Measurements from ENCODE around the gene PTGR1.
A peak's percentile ranks its signal among the peaks of the same experiment; 100 is the strongest.
"Not testable (repeated sequence)": the region's sequence is repeated elsewhere in the genome, so short reads cannot be mapped to it uniquely, and the experiment has no call there.

Gene PTGR1

GRCh38 chr9:111599092-111599954, at the start of gene PTGR1:
Gene PTGR1, minus strand, starts transcription at chr9:111599647. Its CDS starts 2,225 bp downstream, at chr9:111597422.
- DNase-seq: peak; percentile 60

DNA sequence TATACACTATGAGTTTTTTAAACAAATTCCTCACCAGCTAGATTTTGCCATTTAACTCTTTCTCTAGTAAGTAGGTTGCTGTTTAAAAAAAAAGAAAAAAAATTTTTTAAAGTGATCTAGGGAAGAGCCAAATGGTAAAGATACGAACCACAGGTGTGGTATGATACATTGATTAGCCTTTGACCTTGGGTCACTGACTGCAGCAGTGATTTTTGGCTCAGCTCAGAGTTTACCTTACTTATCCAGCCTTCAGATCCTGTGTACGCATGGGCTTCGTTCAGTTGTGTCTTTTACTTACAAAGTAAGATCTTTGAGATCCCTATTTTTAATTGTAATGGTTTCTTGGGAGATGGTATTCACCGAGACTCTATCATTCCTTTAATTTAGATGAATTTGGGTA, 49.6 kb upstream of the PTGR1 start:
- no peak for DNase-seq

- DNase-seq: no peak
Observed at GRCh38 chr9:111648066-111648465, 48.6 kb upstream of the PTGR1 start.

DNA sequence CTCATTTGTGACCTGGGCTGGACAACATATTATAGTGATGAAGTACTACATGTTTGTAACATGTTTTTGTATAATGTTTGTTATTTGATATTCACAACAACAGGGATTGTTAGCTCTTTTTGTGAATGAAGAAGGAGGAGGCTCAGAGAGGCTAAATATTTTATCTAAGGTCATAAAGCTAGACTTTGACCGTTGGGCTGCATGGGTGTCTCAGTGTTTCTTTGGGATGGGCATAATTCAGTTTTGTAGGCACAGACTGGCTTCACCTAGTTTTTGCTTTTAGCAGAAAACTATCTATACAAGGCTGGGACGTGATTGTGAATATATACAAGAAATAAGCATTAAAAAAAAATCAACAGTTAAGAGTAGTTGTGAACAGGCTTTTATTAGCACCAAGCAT, 47.0 kb upstream of the PTGR1 start:
- DNase-seq: no peak

DNA sequence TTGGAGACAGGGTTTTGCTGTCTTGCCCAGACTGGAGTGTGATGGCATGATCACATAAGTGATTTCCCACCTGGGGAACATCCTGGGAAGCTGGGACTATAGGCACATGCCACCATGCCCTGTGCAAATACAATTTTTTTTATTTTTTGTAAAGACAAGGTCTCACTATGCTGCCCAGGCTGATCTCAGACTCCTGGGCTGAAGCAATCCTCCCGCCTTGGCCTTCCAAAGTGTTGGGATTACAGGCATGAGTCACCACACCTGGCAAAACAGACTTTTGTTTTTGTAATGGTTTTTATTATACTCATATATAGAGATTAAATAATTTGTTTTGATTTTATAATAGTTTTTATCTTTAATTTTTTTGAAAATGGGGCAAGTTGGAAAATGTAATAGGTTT, 46.4 kb upstream of the PTGR1 start:
- no peak for DNase-seq

DNA sequence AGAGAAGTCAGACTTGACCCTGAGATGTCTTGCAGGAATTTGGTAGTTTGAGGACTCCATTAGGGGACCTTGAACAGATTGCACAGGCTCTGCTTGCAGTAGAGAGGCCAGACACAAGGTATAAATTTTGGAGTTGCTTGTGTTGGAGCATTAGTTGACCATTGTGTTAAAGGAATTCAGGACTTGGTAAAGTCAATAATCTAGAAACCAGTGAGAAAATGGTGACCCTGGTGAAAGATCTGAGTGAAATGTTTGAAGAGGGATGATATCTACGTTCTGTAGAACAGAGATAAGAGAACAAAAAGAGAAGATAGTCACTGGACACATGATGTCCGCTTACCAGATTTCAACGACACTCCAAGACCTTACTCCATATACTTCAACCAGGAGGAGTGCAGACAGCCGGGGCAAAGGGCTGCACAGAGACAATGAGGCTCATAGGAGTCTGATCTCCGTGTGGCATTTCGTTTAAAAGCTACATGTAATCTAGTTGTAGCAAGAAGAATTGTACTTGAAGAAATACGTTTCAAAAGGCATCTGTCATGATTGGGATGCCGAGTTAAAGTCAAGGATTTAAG, 44.8 kb upstream of the PTGR1 start:
- DNase-seq: no peak

GRCh38 chr9:111637421-111637950, 38.0 kb upstream of the PTGR1 start:
- DNase-seq: no peak

DNA sequence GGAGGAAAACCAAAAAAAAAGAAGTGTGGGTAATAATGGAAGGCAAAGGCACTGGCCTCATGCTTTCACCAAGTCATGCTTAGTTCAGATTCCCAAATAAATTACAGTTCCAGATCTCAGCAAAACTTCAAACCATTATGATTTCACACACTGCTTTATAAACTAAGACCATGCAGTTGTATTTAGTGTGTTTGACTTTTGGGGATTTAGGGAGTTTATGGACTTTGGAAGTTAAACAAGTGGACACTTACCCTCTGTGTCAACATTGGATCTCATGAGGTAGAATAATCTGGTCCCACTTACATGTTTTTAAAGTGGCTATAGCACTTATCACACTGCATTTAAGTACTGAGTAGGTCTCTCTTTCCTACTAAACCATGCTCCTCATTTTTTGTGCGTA, 35.4 kb upstream of the PTGR1 start:
- DNase-seq: no peak

- no peak for DNase-seq
Observed at GRCh38 chr9:111633389-111633736, 33.9 kb upstream of the PTGR1 start.

- DNase-seq: no peak
Observed at GRCh38 chr9:111632695-111633388, 33.4 kb upstream of the PTGR1 start.

DNA sequence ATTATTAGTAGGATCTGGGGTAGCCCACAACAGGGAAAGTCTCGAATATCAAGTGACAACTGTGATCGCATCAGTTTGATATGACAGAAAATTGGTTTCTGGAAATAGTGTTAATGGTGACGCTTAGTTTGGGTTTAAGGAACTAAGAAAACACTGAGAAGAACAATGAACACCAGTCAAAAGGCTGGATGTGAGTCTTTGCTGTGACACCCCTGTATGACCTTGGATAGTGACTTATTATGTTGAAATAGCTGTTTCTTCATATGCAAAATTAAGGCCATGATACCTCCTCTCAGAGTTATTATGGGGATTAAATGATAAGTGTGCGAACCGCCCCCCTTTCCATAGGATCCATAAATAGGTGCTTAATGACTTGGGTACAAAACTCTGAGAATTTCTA, 32.6 kb upstream of the PTGR1 start:
- DNase-seq: peak; percentile 28

DNA sequence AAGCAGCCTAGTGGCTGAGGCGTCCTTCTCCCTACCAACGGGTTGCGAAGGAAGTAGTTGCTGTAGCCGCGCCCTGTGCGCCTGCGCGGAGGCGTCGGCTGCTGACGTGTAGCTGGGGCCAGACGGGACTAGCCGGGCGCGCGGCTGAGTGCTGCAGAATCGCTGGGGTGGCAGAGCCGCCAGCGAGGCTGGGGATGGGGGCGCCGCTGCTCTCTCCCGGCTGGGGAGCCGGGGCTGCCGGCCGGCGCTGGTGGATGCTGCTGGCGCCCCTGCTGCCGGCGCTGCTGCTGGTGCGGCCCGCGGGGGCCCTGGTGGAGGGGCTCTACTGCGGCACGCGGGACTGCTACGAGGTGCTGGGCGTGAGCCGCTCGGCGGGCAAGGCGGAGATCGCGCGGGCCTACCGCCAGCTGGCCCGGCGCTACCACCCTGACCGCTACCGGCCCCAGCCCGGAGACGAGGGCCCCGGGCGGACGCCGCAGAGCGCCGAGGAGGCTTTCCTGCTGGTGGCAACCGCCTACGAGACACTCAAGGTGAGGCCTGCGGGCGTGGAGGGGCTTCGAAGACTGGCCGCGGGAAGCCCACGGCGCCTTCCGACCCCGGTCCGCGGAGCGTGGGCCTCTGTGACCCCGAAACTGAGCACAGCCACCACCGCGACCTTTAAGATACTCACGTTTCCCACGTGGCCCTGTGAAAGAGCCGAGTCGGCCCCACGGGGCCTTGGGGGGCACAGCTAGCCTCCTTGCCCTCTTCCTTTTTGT, 31.9 kb upstream of the PTGR1 start, which contains the start of gene DNAJC25:
DNAJC25 (plus strand) TSS at position 121 of the 758 bp plus-strand sequence; CDS start at position 195, 74 bp downstream.
- DNase-seq: peak; percentile 98

GRCh38 chr9:111630964-111631213, 31.4 kb upstream of the PTGR1 start:
- no peak for DNase-seq

GRCh38 chr9:111630182-111630963, 30.9 kb upstream of the PTGR1 start:
- no peak for DNase-seq

DNA sequence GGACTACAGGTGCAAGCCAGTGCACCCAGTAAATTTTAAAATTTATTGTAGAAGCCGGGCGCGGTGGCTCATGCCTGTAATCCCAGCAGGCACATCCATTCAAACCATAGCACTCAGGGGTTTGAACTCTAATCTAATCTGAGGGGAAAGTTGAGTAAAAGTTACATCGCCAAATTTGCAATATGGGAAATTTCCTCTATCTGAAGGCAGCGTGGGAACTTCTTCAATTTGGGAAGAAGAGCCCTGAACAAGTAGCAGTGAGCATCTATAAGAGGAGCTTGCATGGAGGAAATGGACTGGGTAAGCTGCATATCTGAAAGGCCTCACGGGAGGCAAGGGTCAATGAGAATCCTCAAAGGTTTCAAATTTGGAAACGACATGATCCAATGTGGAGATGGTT, 29.0 kb upstream of the PTGR1 start:
- no peak for DNase-seq

- DNase-seq: no peak
Observed at GRCh38 chr9:111627260-111627963, 28.0 kb upstream of the PTGR1 start.

DNA sequence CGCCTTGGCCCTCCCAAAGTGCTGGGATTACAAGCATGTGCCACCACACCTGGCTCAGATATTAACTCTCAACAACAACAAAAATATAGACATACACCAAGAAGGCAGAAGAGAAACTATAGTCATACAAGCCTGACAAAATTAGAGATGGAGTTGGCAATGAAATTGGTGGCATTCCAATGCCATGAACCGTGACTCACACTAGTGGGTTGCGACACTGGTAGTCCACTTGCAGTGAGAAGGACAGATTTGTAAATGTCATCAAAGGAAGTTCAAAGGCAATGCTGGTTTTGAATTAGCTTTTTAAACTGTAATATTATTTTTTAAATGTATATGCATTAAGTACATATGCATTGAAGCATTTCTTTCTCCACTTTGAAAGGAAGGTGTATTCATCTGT, 23.2 kb upstream of the PTGR1 start:
- no peak for DNase-seq

DNA sequence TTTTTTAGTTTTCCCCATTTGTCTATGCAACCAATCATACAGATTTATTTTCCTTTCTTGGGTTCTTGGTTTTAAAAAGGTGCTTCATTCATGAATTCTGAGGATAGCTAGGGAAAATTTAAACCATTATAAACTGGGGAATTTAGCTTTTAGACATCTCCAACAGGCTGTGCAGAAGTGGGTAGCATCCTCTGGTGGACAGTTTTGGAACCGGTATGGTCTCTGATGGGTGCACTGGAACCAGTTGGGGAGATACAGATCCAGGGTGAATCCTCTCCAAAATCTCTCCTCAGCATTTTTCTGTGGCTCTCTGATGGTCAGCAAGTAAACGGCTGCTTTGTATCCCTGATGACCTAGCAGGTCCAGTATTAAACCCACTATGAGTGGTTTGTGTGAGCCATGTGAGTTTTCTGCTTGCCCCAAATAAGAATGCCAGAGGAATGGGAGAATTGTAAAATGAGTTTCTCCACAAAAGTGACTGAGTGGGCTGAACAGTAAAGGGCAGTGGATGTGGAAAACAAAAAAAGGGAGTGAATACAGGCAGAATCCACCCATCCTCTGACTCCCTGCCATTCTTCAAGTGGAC, 22.5 kb upstream of the PTGR1 start:
- DNase-seq: peak; percentile 71

DNA sequence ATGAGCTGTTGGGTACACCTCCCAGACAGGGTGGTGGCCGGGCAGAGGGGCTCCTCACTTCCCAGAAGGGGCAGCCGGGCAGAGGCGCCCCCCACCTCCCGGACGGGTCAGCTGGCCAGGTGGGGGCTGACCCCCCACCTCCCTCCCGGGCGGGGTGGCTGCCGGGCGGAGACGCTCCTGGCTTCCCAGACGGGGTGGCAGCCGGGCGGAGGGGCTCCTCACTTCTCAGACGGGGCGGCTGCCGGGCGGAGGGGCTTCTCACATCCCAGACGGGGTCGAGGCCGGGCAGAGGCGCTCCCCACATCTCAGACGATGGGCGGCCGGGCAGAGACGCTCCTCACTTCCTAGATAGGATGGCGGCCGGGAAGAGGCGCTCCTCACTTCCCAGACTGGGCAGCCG, 17.9 kb upstream of the PTGR1 start:
- DNase-seq: not testable (repeated sequence)

DNA sequence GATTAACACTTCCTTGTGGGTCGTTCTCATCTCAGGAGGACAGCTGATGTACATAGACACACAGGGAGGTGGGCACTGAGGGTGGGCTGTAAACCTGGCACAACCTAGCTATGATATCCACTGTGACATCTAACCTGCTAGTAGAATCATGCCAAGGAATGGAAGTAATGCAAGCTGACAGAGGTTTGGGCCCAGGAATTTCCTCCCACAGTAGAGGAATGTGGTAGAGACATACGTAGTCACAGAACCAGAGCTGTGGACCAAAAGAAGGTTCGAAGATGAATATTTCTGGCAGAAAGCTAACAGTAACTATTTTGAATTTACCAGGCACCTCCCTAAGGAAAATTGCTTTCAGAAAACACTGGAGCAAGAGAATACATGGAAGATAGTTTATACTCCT, 16.5 kb upstream of the PTGR1 start:
- no peak for DNase-seq

- no peak for DNase-seq
Observed at GRCh38 chr9:111613436-111614040, 14.1 kb upstream of the PTGR1 start.

Measured in OCI-M1 (cell line).